GM08714 (cell line): ENCODE data around the gene SLC22A7.

Experiments
- H3K4me3 ChIP-seq: fragments of 200-500 bp; sonication (Bioruptor generic); 2 replicates; pipeline ENCODE4 v1.5.1; 2014; ENCODE audit warnings: mild to moderate bottlenecking, low read length, inconsistent platforms
- ZNF274 ChIP-seq: IDR thresholded peaks from 2 replicates; pipeline ENCODE4 v1.6.1; 2012; ENCODE audit warnings: mild to moderate bottlenecking, low read depth, low read length

SLC22A7 gene, protein sequence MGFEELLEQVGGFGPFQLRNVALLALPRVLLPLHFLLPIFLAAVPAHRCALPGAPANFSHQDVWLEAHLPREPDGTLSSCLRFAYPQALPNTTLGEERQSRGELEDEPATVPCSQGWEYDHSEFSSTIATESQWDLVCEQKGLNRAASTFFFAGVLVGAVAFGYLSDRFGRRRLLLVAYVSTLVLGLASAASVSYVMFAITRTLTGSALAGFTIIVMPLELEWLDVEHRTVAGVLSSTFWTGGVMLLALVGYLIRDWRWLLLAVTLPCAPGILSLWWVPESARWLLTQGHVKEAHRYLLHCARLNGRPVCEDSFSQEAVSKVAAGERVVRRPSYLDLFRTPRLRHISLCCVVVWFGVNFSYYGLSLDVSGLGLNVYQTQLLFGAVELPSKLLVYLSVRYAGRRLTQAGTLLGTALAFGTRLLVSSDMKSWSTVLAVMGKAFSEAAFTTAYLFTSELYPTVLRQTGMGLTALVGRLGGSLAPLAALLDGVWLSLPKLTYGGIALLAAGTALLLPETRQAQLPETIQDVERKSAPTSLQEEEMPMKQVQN

DNA sequence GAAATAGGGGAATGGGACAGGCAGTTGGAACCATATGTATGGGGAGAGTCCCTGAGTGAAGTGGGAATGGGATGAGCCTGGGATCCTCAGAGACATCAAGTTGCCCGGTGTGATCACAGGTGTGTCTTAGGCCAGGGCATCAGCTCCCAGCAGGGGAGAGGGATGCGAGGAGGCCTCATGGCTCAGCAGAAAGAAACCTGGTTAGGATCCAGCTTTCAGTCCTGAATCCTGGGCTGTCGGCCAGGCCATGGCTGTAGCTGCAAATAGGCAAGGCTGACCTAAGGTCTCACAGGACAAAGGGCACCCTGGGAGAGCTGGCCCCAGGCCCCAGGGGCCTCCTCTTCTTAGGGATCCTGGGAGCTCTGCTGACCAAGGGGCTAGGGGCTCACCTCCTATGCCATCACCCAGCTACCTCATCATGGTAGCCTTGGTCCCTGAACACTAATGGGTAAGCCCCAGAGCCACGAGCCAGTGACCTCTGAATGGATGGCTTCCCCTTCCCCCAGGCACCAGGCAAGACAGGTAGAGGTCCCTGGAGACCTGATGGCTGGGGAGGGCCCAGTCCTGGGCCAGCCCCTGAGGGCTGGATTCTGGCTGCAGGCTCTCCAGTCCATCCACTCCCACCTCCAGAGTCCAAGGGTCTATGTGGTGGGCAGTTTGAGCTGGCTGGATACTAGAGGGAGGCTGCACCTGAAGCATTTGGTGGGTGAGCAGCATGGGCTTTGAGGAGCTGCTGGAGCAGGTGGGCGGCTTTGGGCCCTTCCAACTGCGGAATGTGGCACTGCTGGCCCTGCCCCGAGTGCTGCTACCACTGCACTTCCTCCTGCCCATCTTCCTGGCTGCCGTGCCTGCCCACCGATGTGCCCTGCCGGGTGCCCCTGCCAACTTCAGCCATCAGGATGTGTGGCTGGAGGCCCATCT is at the start of gene SLC22A7:
SLC22A7 (plus strand) TSS at position 617 of the 921 bp plus-strand sequence; CDS start at position 716, 99 bp downstream.
- H3K4me3 ChIP-seq = no peak within 1 kb of the TSS
- TF ChIP-seq ZNF274 = no peak

GRCh38 chr6:43248791-43249190 is 49.3 kb upstream of the SLC22A7 start:
- no peak for TF ChIP-seq ZNF274
- H3K4me3 ChIP-seq = no peak overlapping the region

DNA sequence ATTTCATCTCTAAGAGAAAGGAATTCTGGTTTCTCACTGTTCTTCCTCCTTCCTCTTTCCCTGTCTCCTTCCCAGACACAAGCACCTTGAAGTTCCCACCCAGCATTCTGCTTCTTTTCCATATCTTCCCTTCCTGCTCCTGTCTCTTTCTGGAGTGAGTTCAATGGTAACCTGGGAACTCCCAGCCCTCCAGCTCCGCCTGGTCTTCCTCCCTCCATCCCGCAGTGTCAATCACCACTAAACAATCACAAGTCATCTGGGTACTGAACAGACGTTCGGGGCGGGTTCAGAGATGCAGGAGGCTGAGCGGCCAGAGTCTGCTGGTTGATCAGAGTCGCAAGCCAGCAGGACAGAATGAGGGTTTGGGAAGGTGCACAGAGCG is 47.1 kb upstream of the SLC22A7 start:
- no peak for TF ChIP-seq ZNF274
- no peak overlapping the region for H3K4me3 ChIP-seq

- TF ChIP-seq ZNF274 = no peak
- no peak overlapping the region for H3K4me3 ChIP-seq
These were observed 44.7 kb upstream of the SLC22A7 start for GRCh38 chr6:43253401-43253800.

DNA sequence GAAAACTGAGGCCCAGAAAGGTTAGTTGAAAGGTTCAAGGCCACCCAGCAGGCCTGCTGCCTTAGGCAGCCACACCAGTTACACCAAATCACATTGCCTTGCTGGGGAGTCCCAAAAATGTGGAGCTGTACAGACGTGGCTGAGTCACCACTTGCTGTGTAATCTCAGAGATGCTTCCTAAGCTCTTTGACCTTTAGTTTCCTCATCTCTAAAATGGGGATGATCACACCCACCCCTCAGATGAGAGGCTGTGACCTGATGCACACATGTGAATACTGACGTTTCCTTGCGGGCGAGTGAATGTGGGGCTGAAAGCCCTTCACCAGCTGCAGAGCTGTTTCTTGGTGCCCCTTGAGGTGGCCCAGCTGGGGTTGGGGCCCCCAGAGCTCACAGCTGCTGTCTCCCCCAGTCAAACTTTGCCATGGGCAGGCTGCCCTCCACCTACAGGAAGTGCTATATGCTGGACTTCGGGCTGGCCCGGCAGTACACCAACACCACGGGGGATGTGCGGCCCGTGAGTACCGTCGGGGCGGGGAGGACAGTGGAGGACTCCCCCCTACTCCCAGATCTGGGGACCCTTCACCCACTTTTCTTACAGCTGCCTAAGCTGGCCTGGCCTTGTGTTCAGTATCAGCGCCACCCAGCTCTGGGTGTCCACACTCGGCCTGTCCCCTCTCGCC is 43.8 kb upstream of the SLC22A7 start:
- no peak for TF ChIP-seq ZNF274
- no peak overlapping the region for H3K4me3 ChIP-seq

DNA sequence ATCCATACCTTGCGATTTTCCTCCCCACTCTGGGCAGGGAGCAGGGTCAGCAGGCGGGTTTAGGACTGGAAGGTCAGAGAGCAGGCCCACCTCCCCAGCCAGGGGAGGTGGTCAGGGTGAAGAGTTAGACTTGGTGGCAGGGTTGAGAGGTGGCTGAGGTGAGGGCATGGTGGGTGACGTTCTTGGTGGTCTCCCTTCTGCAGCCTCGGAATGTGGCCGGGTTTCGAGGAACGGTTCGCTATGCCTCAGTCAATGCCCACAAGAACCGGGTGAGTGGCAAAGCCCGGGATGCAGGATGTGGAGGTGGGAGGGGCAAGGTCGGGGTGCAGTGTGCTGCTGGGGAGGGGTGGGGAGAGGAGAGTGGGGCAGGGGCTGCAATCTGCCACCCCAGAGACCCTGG is 43.2 kb upstream of the SLC22A7 start:
- no peak overlapping the region for H3K4me3 ChIP-seq
- TF ChIP-seq ZNF274 = no peak

- TF ChIP-seq ZNF274 = no peak
- H3K4me3 ChIP-seq = no peak overlapping the region
These were observed 42.5 kb upstream of the SLC22A7 start for GRCh38 chr6:43255408-43256054.

- no peak for TF ChIP-seq ZNF274
These were observed 41.2 kb upstream of the SLC22A7 start for GRCh38 chr6:43256670-43257366.

GRCh38 chr6:43257367-43258145 is 40.5 kb upstream of the SLC22A7 start:
- no peak for TF ChIP-seq ZNF274
- H3K4me3 ChIP-seq = no peak overlapping the region

More at GRCh38 chr6:43256670-43257366, 41.2 kb upstream of the SLC22A7 start:
- no peak overlapping the region for H3K4me3 ChIP-seq

GRCh38 chr6:43258180-43258579 is 39.9 kb upstream of the SLC22A7 start:
- no peak for TF ChIP-seq ZNF274
- H3K4me3 ChIP-seq = no peak overlapping the region

DNA sequence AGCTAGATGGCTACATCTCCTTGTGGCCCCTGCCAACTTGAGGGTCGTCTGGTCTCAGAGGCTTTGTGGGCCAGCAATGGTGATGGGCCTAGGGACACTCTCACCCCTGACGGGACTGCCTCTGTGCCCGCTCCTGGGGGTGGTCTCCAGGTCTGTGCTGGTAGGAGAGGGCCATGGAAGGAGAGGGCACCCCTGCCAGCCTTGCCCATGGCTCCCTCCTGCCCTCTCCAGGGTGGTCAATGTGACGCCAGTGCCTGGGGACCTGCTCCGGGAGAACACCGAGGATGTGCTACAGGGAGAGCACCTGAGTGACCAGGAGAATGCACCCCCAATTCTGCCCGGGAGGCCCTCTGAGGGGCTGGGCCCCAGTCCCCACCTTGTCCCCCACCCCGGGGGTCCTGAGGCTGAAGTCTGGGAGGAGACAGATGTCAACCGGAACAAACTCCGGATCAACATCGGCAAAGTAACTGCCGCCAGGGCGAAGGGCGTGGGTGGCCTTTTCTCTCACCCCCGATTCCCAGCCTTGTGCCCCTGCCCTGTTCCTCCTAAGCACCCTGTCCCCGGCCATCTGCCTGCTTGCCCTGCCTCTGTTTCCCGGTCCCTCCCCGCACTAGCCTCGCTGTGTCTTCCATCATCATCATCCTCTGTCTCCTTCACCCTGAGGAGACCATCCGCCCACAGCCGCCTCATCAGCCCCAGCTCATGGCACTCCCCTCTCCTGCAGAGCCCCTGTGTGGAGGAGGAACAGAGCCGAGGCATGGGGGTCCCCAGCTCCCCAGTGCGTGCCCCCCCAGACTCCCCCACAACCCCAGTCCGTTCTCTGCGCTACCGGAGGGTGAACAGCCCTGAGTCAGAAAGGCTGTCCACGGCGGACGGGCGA is 39.0 kb upstream of the SLC22A7 start:
- TF ChIP-seq ZNF274 = no peak
- H3K4me3 ChIP-seq = no peak overlapping the region
